IMR-90 (cell line): ENCODE results near the gene PDGFA.

Experiments used
- CEBPB ChIP-seq: IDR thresholded peaks from 2 replicates; pipeline ENCODE4 v1.6.1; 2012; ENCODE audit warnings: low read depth, low read length, improper control_type of control experiment
- CHD1 ChIP-seq: IDR thresholded peaks from 2 replicates; pipeline ENCODE4 v1.6.1; 2012; ENCODE audit warnings: low read depth, low read length, improper control_type of control experiment
- CTCF ChIP-seq: conservative IDR thresholded peaks from 2 replicates; pipeline ENCODE4 v1.5.1; 2012; ENCODE audit warnings: mild to moderate bottlenecking, low read depth, low read length, improper control_type of control experiment
- ELK1 ChIP-seq: fragments of 150-350 bp; IDR thresholded peaks from 2 replicates; pipeline ENCODE4 v1.6.1; 2016; ENCODE audit warnings: low read depth, mild to moderate bottlenecking, low read length, moderate library complexity, borderline replicate concordance
- MAFK ChIP-seq: IDR thresholded peaks from 2 replicates; pipeline ENCODE4 v1.6.1; 2012; ENCODE audit warnings: low read depth, low read length, improper control_type of control experiment
- MAZ ChIP-seq: IDR thresholded peaks from 2 replicates; pipeline ENCODE4 v1.6.1; 2012; ENCODE audit warnings: low read depth, mild to moderate bottlenecking, low read length, improper control_type of control experiment, moderate library complexity, borderline replicate concordance
- POLR2A ChIP-seq: IDR thresholded peaks from 2 replicates; pipeline ENCODE4 v1.6.1; 2012; ENCODE audit warnings: mild to moderate bottlenecking, low read depth, low read length
- RAD21 ChIP-seq: IDR thresholded peaks from 2 replicates; pipeline ENCODE4 v1.6.1; 2012; ENCODE audit warnings: low read length, improper control_type of control experiment
- RCOR1 ChIP-seq: IDR thresholded peaks from 2 replicates; pipeline ENCODE4 v1.6.1; 2012; ENCODE audit warnings: mild to moderate bottlenecking, low read length, improper control_type of control experiment; ENCODE audit not compliant: insufficient replicate concordance
- RFX5 ChIP-seq: IDR thresholded peaks from 2 replicates; pipeline ENCODE4 v1.8.0; 2012; ENCODE audit warnings: low read depth, mild to moderate bottlenecking, low read length, moderate library complexity
- USF2 ChIP-seq: fragments of 150-350 bp; IDR thresholded peaks from 2 replicates; pipeline ENCODE4 v1.6.1; 2017; ENCODE audit warnings: mild to moderate bottlenecking, antibody characterized with exemption, low read length, low read depth

GRCh38 chr7:494259-494687 lies 25.4 kb downstream of the PDGFA start:
- no peak for TF ChIP-seq CTCF
- no peak for TF ChIP-seq POLR2A
- TF ChIP-seq USF2, result no peak
- TF ChIP-seq CHD1, result no peak
- no peak for TF ChIP-seq RCOR1
- TF ChIP-seq RFX5, result no peak
- no peak for TF ChIP-seq MAFK
- TF ChIP-seq CEBPB, result no peak
- no peak for TF ChIP-seq RAD21
- TF ChIP-seq MAZ, result no peak
- no peak for TF ChIP-seq ELK1
